Aorta (tissue), 5 donors: ENCODE data around the gene OR51M1. TPM values are rescaled to one million over a fixed set of nuclear protein-coding genes. Genes with fewer than 3 reads are reported as not detected.

Experiments used
- ATAC-seq: fragments of 200-7000 bp; cut with Tn5 transposase; one replicate; pipeline ENCODE4 v1.9.1; 2022; ENCODE audit warnings: moderate library complexity; ENCODE audit not compliant: low FRiP score
- DNase-seq, 2 donors: peaks; one replicate each; pipeline ENCODE4 v3.0.0-alpha.2; 2020
- H3K27ac ChIP-seq, 2 donors: one replicate each; pipeline ENCODE4 v1.5.1; 2013; ENCODE audit warnings: low read length in 2 of 2, mild to moderate bottlenecking in 2 of 2, moderate library complexity in 2 of 2, control low read depth in 1 of 2, inconsistent platforms in 1 of 2, low read depth in 1 of 2
- H3K27me3 ChIP-seq, 2 donors: one replicate each; pipeline ENCODE4 v1.6.1; 2013; ENCODE audit warnings: control low read depth in 1 of 2, low read length in 1 of 2, mild to moderate bottlenecking in 1 of 2, moderate library complexity in 1 of 2; ENCODE audit not compliant: insufficient read depth in 2 of 2, control insufficient read depth in 1 of 2
- H3K36me3 ChIP-seq, 2 donors: one replicate each; pipeline ENCODE4 v1.6.1; 2013; ENCODE audit warnings: control low read depth in 1 of 2, low read length in 1 of 2, mild to moderate bottlenecking in 1 of 2; ENCODE audit not compliant: insufficient read depth in 2 of 2, control insufficient read depth in 1 of 2
- H3K4me1 ChIP-seq, 2 donors: one replicate each; pipeline ENCODE4 v1.6.1; 2013; ENCODE audit warnings: low read length in 2 of 2, control low read depth in 1 of 2, mild to moderate bottlenecking in 1 of 2, moderate library complexity in 1 of 2; ENCODE audit not compliant: insufficient read depth in 2 of 2, control insufficient read depth in 1 of 2
- H3K4me3 ChIP-seq, 2 donors: one replicate each; pipeline ENCODE4 v1.5.1; 2013; ENCODE audit warnings: low read length in 2 of 2, control low read depth in 1 of 2, mild to moderate bottlenecking in 1 of 2
- H3K9me3 ChIP-seq: one replicate; pipeline ENCODE4 v1.6.1; 2013; ENCODE audit warnings: mild to moderate bottlenecking, low read length; ENCODE audit not compliant: control insufficient read depth
- WGBS, 2 donors: extraction: QIAGEN DNeasy Blood & Tissue Kit; methylation state at CpG; one replicate each; pipeline ENCODE4 v1.1.7; 2013; 5-methylcytosine and 5-hydroxymethylcytosine counted together
- intact Hi-C, 2 donors: fragments of 100-400 bp; cut with DNase I; formaldehyde crosslinking; loops; one replicate each; pipeline versions ENCODE4 v1.14.2 to v1.15.0; 2022
- polyA plus RNA-seq, 2 donors: library from polyadenylated mRNA; stranded (reverse); fragments of 200-250 nt; gene quantifications; one replicate each; pipeline ENCODE4 v1.2.3, GENCODE V29; 2013
- total RNA-seq, 2 donors: library from RNA; stranded (reverse); fragmentation: NEBNext Ultra II Directional; extraction: Animal tissue kit (Norgen Biotek cat#: 25700); gene quantifications; one replicate each; pipeline ENCODE4 v1.2.1, GENCODE V29; 2021
- donor health status: healthy with polysubstance abuse.
- donor health status: Bipolar disorder and iron deficiency.
- donor health status: DM: no; HTN: no; CAD: no.
- donor health status: DM: no; HTN: no; CAD: no.
- donor health status: DM: yes; HTN: yes; CAD: no.

OR51M1 gene
- total and polyA plus RNA-seq, 4 donors, result not detected

- intact Hi-C loops, result no loop called here
- Histone ChIP-seq H3K4me3 (no peak within 1 kb of the TSS), H3K4me1 (no peaks in the 10 kb centered on the region), H3K27me3 (no peaks in the 10 kb centered on the region), H3K9me3 (no peaks in the 10 kb centered on the region), H3K36me3 (no peaks in the 10 kb centered on the region), H3K27ac (no peak within 1 kb of the TSS)
- DNase-seq (no peak), ATAC-seq (no peak)
- 82 to 84% methylated on average over 1 of the region's 1 CpG for WGBS, 2 donors
Measured at GRCh38 chr11:5421811-5422210, 38.2 kb downstream of the OR51M1 start, which contains the start of gene OR51Q1. Gene OR51Q1 (plus strand): TSS chr11:5422111. CDS start chr11:5422201, 90 bp downstream.

- H3K36me3 ChIP-seq, result no peaks in the 10 kb centered on the region
- H3K4me1 ChIP-seq, result no peaks in the 10 kb centered on the region
- no peak overlapping the region for H3K4me3 ChIP-seq
- WGBS, 2 donors, result 38 to 65% methylated on average over 3 of the region's 3 CpGs
- DNase-seq (no peak), ATAC-seq (no peak)
- intact Hi-C loops, result no loop called here
- no peak overlapping the region for H3K27ac ChIP-seq
- H3K9me3 ChIP-seq, result no peaks in the 10 kb centered on the region
- H3K27me3 ChIP-seq, result no peaks in the 10 kb centered on the region
Measured at GRCh38 chr11:5423131-5423530, 39.5 kb downstream of the OR51M1 start.

- DNase-seq, result no peak
Measured at GRCh38 chr11:5441414-5441813, 57.8 kb downstream of the OR51M1 start, which contains the start of gene OR51I1. Gene OR51I1 (minus strand): TSS chr11:5441514. CDS start chr11:5441514, 0 bp downstream.

More at GRCh38 chr11:5441414-5441813, 57.8 kb downstream of the OR51M1 start, which contains the start of gene OR51I1:
- peaks cover 0 to 2% of the 10 kb centered on the region in 2 donors for H3K27me3 ChIP-seq
- H3K4me3 ChIP-seq, result no peak within 1 kb of the TSS
- no peak within 1 kb of the TSS for H3K27ac ChIP-seq
- ATAC-seq, result no peak
- no peaks in the 10 kb centered on the region for H3K36me3 ChIP-seq
- no peaks in the 10 kb centered on the region for H3K4me1 ChIP-seq
- 33 to 36% methylated on average over 2 of the region's 2 CpGs for WGBS, 2 donors
- H3K9me3 ChIP-seq, result no peaks in the 10 kb centered on the region
- intact Hi-C loops, result no loop called here

Other genes starting within 250 kb of the OR51M1 start
- not detected for gene OR52A5, start 245.5 kb upstream of the OR51M1 start, total RNA-seq
- gene OR52A5, start 245.5 kb upstream of the OR51M1 start, polyA plus RNA-seq, result not detected
- gene OR52A1, start 229.1 kb upstream of the OR51M1 start, total RNA-seq, result not detected
- not detected for gene OR52A1, start 229.1 kb upstream of the OR51M1 start, polyA plus RNA-seq
- gene OR51V1, start 183.1 kb upstream of the OR51M1 start, total RNA-seq, result not detected
- gene OR51V1, start 183.1 kb upstream of the OR51M1 start, polyA plus RNA-seq, result not detected
- gene HBB, start 156.7 kb upstream of the OR51M1 start, total RNA-seq, result 1,000 to 10,000 TPM in 1 of 2 donors, 100 to 1,000 TPM in 1; 649 to 2,087 TPM
- gene HBB, start 156.7 kb upstream of the OR51M1 start, polyA plus RNA-seq, result 10 to 100 TPM; 12.6 to 26.3 TPM
- gene HBD, start 149.3 kb upstream of the OR51M1 start, total RNA-seq, result 1 to 10 TPM in 1 of 2 donors, not detected in 1; 8.4 TPM
- not detected for gene HBD, start 149.3 kb upstream of the OR51M1 start, polyA plus RNA-seq
- gene HBG1, start 134.0 kb upstream of the OR51M1 start, total RNA-seq, result not detected
- gene HBG1, start 134.0 kb upstream of the OR51M1 start, polyA plus RNA-seq, result not detected
- under 1 TPM in 1 of 2 donors, not detected in 1; 0.78 TPM for gene HBG2, start 129.0 kb upstream of the OR51M1 start, total RNA-seq
- gene HBG2, start 129.0 kb upstream of the OR51M1 start, polyA plus RNA-seq, result under 1 TPM in 1 of 2 donors, not detected in 1; 0.23 TPM
- gene HBE1, start 113.9 kb upstream of the OR51M1 start, total RNA-seq, result not detected
- not detected for gene HBE1, start 113.9 kb upstream of the OR51M1 start, polyA plus RNA-seq
- gene OR51B4, start 81.9 kb upstream of the OR51M1 start, total RNA-seq, result not detected
- not detected for gene OR51B4, start 81.9 kb upstream of the OR51M1 start, polyA plus RNA-seq
- not detected for gene OR51B2, start 59.5 kb upstream of the OR51M1 start, total RNA-seq
- gene OR51B2, start 59.5 kb upstream of the OR51M1 start, polyA plus RNA-seq, result not detected
- gene OR51B5, start 40.3 kb upstream of the OR51M1 start, total RNA-seq, result 1 to 10 TPM in 1 of 2 donors, under 1 TPM in 1; 0.71 to 1.2 TPM
- gene OR51B5, start 40.3 kb upstream of the OR51M1 start, polyA plus RNA-seq, result not detected
- gene OR51B6, start 32.3 kb upstream of the OR51M1 start, total RNA-seq, result not detected
- gene OR51B6, start 32.3 kb upstream of the OR51M1 start, polyA plus RNA-seq, result not detected
- not detected for gene OR51Q1, start 38.3 kb downstream of the OR51M1 start, total RNA-seq
- gene OR51Q1, start 38.3 kb downstream of the OR51M1 start, polyA plus RNA-seq, result 1 to 10 TPM in 1 of 2 donors, not detected in 1; 1.4 TPM
- gene OR51I1, start 57.7 kb downstream of the OR51M1 start, total RNA-seq, result under 1 TPM; 0.42 to 0.49 TPM
- gene OR51I1, start 57.7 kb downstream of the OR51M1 start, polyA plus RNA-seq, result not detected
- not detected for gene OR51I2, start 65.5 kb downstream of the OR51M1 start, total RNA-seq
- gene OR51I2, start 65.5 kb downstream of the OR51M1 start, polyA plus RNA-seq, result not detected
- gene OR52D1, start 104.9 kb downstream of the OR51M1 start, total RNA-seq, result not detected
- not detected for gene OR52D1, start 104.9 kb downstream of the OR51M1 start, polyA plus RNA-seq
- under 1 TPM; 0.71 to 0.99 TPM for gene UBQLN3, start 126.1 kb downstream of the OR51M1 start, total RNA-seq
- not detected for gene UBQLN3, start 126.1 kb downstream of the OR51M1 start, polyA plus RNA-seq
- 1 to 10 TPM in 1 of 2 donors, under 1 TPM in 1; 0.88 to 1.3 TPM for gene UBQLNL, start 132.9 kb downstream of the OR51M1 start, total RNA-seq
- 1 to 10 TPM in 1 of 2 donors, not detected in 1; 1.6 TPM for gene UBQLNL, start 132.9 kb downstream of the OR51M1 start, polyA plus RNA-seq
- gene OR52H1, start 164.7 kb downstream of the OR51M1 start, total RNA-seq, result under 1 TPM; 0.78 to 0.96 TPM
- gene OR52H1, start 164.7 kb downstream of the OR51M1 start, polyA plus RNA-seq, result not detected
- not detected for gene OR52B6, start 197.1 kb downstream of the OR51M1 start, total RNA-seq
- gene OR52B6, start 197.1 kb downstream of the OR51M1 start, polyA plus RNA-seq, result not detected
- 1 to 10 TPM; 2.1 to 5.1 TPM for gene TRIM6, start 212.8 kb downstream of the OR51M1 start, total RNA-seq
- 1 to 10 TPM; 3.6 to 6.3 TPM for gene TRIM6, start 212.8 kb downstream of the OR51M1 start, polyA plus RNA-seq
- gene TRIM34, start 241.2 kb downstream of the OR51M1 start, total RNA-seq, result 1 to 10 TPM; 5.6 to 9.2 TPM
- gene TRIM34, start 241.2 kb downstream of the OR51M1 start, polyA plus RNA-seq, result 1 to 10 TPM; 5.1 to 5.8 TPM